Thoracic aorta (tissue), 2 donors: ENCODE data around the gene ARSB. TPM values are rescaled to one million over a fixed set of nuclear protein-coding genes. Genes with fewer than 3 reads are reported as not detected.

ENCODE experiments used
- ATAC-seq: fragments of 150-250 bp; one replicate; pipeline ENCODE4 v1.8.0; 2017; ENCODE audit warnings: low read depth; ENCODE audit not compliant: insufficient number of reproducible peaks, low FRiP score
- DNase-seq: peaks from one replicate; pipeline ENCODE4 v3.0.0-alpha.2; 2020; ENCODE audit warnings: low spot score
- H3K27ac ChIP-seq, 2 donors: fragments of 200-600 bp; sonication (generic); 1 replicate in 1 of 2; 2 replicates in 1 of 2; pipeline ENCODE4 v1.5.1; 2016; ENCODE audit warnings: mild to moderate bottlenecking in 2 of 2, moderate library complexity in 2 of 2
- H3K27me3 ChIP-seq: fragments of 200-600 bp; sonication (generic); replicated peaks from 2 replicates; pipeline ENCODE4 v1.6.0; 2016; ENCODE audit warnings: mild to moderate bottlenecking; ENCODE audit not compliant: insufficient read depth
- H3K36me3 ChIP-seq: fragments of 200-600 bp; sonication (generic); one replicate; pipeline ENCODE4 v1.5.1; 2016
- H3K4me1 ChIP-seq, 2 donors: fragments of 200-600 bp; sonication (generic); 1 replicate in 1 of 2; 2 replicates in 1 of 2; pipeline versions ENCODE4 v1.5.1 to v1.6.0; 2016; ENCODE audit warnings: low read depth in 2 of 2, mild to moderate bottlenecking in 1 of 2; ENCODE audit not compliant: control insufficient read depth in 1 of 2
- H3K4me3 ChIP-seq: fragments of 200-600 bp; sonication (generic); 2 replicates; pipeline ENCODE4 v1.5.1; 2016; ENCODE audit warnings: mild to moderate bottlenecking
- H3K9me3 ChIP-seq: fragments of 200-600 bp; sonication (generic); 2 replicates; pipeline ENCODE4 v1.5.1; 2016
- CTCF ChIP-seq: fragments of 200-600 bp; sonication (generic); IDR thresholded peaks from one replicate; pipeline ENCODE4 v1.5.1; 2019; ENCODE audit warnings: antibody characterized with exemption
- total RNA-seq, 2 donors: library from RNA; depleted of rRNA; stranded (reverse); fragments of >200 nt; gene quantifications; one replicate each; pipeline versions ENCODE4 v1.1.0 to v1.2.3, GENCODE V29; 2016

The ARSB gene
- total RNA-seq, 2 donors from 2014 or later: 26.1 to 36.0 TPM

GRCh38 chr5:78829811-78830527, 155.1 kb downstream of the ARSB start:
- no peak for TF ChIP-seq CTCF
- Histone ChIP-seq H3K4me3 (no peak overlapping the region), H3K27ac (peak overlapping the region; percentile 34 to 49), H3K36me3 (no peaks in the 10 kb centered on the region), H3K9me3 (no peaks in the 10 kb centered on the region), H3K4me1 (peaks cover 15 to 30% of the 10 kb centered on the region in 2 donors), H3K27me3 (no peaks in the 10 kb centered on the region)
- DNase-seq: peak; percentile 50
- peak; percentile 52 for ATAC-seq

DNA sequence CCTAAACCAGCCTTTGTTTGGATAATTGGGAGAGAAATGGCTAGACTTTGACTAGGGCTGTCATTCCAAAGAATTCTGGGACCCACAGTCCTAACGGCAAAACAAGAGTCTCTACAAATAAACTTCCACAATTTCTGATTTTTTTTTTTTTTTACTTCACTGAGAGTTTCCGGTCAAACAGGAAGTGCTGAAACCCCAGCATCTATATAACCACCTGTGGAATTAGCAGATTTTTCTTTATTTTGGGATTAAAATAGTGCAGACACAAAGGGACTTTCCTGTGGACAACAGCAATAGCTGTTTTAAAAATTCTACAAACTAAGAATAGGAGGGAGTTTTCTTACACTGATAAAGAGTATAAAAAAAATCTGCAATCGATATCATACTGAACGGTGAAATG, 157.4 kb downstream of the ARSB start:
- Histone ChIP-seq H3K9me3 (no peaks in the 10 kb centered on the region), H3K4me3 (no peak overlapping the region), H3K4me1 (peaks cover 16 to 38% of the 10 kb centered on the region in 2 donors), H3K27ac (peak overlapping the region; percentile 1 to 19), H3K36me3 (no peaks in the 10 kb centered on the region), H3K27me3 (no peaks in the 10 kb centered on the region)
- no peak for ATAC-seq
- no peak for DNase-seq
- no peak for TF ChIP-seq CTCF

GRCh38 chr5:78824831-78825281, 160.3 kb downstream of the ARSB start:
- no peaks in the 10 kb centered on the region for H3K27me3 ChIP-seq

DNA sequence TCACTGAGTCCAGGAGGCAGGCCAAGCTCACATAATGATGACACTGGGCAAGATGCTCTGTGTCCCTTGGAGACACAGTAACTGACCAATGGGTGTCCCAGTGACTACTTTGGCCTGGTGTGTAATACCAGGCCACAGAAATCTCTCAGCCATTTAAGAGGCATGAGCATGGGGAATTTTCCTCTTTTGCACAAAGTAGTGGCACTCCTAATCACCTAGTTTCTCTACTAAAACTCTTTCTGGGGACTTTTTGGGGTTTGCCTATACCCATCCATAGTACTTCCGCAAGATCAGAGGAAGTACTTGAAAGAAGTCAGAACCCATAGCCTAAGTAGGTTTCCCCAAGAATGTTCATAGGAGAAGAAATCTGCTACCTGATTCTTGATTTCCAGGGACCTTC, 161.9 kb downstream of the ARSB start:
- Histone ChIP-seq H3K4me1 (peaks cover 2 to 27% of the 10 kb centered on the region in 2 donors), H3K27me3 (no peaks in the 10 kb centered on the region), H3K36me3 (no peaks in the 10 kb centered on the region), H3K9me3 (no peaks in the 10 kb centered on the region), H3K27ac (no peak overlapping the region), H3K4me3 (no peak overlapping the region)
- ATAC-seq (no peak), DNase-seq (no peak)
- TF ChIP-seq CTCF: no peak

More at GRCh38 chr5:78824831-78825281, 160.3 kb downstream of the ARSB start:
- no peak for ATAC-seq
- Histone ChIP-seq H3K4me3 (no peak overlapping the region), H3K9me3 (no peaks in the 10 kb centered on the region), H3K4me1 (peaks cover 6 to 23% of the 10 kb centered on the region in 2 donors), H3K27ac (peak overlapping the region; percentile 1 to 32), H3K36me3 (no peaks in the 10 kb centered on the region)
- no peak for DNase-seq
- TF ChIP-seq CTCF: no peak

DNA sequence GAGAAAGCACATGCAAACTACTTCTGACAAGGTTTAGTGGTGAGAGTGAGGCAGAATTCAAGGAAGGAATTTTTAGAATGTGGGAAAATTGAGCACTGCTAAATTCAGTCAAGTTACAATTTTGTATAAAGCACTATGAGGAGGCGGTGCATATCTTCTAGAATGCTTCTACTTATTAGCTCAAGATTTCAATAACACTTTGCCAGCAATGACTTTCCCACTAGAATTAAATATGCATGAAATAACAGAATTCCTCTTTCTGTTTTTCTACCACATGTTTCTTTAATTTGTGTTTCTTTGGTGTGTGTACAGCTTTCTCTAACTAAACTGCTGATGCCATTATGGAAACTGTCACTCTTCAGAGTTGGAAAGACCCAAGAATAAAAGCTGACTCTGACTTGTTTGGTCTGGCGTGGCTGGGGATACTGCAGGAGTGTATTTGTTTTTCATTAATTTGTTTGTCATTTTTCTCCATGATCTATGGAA, 163.5 kb downstream of the ARSB start:
- Histone ChIP-seq H3K27me3 (no peaks in the 10 kb centered on the region), H3K4me3 (no peak overlapping the region), H3K36me3 (no peaks in the 10 kb centered on the region), H3K4me1 (peaks cover 2 to 19% of the 10 kb centered on the region in 2 donors), H3K9me3 (no peaks in the 10 kb centered on the region), H3K27ac (no peak overlapping the region)
- no peak for TF ChIP-seq CTCF
- ATAC-seq (no peak), DNase-seq (no peak)
